ENCODE measurements around the gene KLHL29. TPM values are rescaled to one million over a fixed set of nuclear protein-coding genes. Genes with fewer than 3 reads are reported as not detected.

Gene KLHL29
- total RNA-seq (ENCODE audit: unreplicated experiment), result 17.5 TPM
- long read RNA-seq, partial matches to known transcripts, result 2 of 4 reads
- long read RNA-seq, other reads (novel, unspliced or antisense), result 2 of 4 reads

DNA sequence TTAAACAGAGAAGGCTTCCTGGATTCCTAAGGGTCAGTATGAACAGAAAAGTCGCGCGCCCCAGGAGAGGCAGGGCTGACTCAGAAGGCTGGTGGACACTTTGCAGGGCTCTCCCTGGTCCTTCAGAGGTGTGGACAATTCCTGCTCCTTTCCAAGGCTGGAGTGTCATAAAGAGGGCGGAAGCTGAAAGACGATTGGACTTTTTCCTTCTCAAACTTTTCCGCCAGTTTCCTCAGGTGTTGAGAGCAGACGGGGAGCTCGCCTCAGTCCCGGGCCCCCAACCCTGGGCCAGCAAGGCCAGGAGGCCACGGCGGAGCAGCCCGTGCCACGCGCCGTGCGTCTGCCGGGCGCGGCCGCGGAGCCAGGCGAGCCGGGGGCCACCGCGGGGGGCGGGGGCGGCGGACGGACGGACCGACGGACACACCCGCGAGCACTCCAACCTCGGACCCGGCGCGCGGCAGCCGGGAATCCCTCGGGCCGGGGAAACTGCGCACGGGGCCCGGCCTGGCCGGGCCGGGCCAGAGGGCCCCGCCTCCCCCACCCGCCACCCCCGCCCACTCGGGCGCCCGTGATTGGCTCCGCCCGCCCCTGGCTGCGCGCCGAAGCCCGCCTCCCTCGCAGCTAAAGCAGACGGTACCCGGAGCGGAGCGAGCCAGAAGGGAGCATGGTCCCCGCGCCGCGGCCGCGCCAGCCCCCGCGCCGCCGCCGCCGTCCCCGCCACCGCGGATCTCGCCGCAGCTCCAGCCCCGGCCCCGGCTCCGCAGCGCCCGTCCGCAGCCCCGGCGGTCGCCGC, at the start of gene KLHL29:
Gene KLHL29 (plus strand): TSS at position 629 of the 793 bp plus-strand sequence. CDS start 177,018 bp downstream, outside the sequence.
- Mint-ChIP-seq H3K9me3 (ENCODE audit: unreplicated experiment) (no peaks in the 10 kb centered on the region), H3K4me3 (ENCODE audit: unreplicated experiment) (peak within 1 kb of the TSS; percentile 92), H3K27me3 (ENCODE audit: unreplicated experiment) (peaks cover 16% of the 10 kb centered on the region), H3K27ac (ENCODE audit: unreplicated experiment) (peak within 1 kb of the TSS; percentile 61), H3K36me3 (ENCODE audit: low read depth, unreplicated experiment) (peaks cover 4% of the 10 kb centered on the region), H3K4me1 (ENCODE audit: unreplicated experiment) (peaks cover 18% of the 10 kb centered on the region)
- peak; percentile 61 for DNase-seq (ENCODE audit: low spot score)
- TF ChIP-seq, protein P1, sequence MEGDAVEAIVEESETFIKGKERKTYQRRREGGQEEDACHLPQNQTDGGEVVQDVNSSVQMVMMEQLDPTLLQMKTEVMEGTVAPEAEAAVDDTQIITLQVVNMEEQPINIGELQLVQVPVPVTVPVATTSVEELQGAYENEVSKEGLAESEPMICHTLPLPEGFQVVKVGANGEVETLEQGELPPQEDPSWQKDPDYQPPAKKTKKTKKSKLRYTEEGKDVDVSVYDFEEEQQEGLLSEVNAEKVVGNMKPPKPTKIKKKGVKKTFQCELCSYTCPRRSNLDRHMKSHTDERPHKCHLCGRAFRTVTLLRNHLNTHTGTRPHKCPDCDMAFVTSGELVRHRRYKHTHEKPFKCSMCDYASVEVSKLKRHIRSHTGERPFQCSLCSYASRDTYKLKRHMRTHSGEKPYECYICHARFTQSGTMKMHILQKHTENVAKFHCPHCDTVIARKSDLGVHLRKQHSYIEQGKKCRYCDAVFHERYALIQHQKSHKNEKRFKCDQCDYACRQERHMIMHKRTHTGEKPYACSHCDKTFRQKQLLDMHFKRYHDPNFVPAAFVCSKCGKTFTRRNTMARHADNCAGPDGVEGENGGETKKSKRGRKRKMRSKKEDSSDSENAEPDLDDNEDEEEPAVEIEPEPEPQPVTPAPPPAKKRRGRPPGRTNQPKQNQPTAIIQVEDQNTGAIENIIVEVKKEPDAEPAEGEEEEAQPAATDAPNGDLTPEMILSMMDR (IDR thresholded peaks at IDR 0.05; ENCODE audit: unreplicated experiment), result no peak

DNA sequence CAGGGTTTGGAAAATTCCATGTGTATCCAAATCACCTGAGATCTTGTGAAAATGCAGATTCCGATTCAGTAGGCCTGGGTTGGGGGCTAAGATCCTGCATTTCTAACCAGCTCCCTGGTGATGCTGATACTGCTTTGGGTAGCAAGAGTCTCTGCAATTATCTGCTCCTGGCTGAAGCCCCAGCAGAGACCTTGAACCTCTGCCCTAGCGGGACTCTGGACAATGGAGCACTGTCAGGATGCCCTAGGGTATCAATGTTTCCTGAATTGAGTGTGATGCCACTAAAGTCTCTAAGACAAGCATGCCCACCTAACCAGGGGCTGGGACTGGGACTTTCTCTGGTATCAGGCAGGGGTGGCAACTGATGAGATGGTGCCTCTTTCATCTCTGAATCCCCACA, 49.4 kb upstream of the KLHL29 start:
- no peak overlapping the region for H3K4me3 Mint-ChIP-seq (ENCODE audit: unreplicated experiment)
- peaks cover 2% of the 10 kb centered on the region for H3K36me3 Mint-ChIP-seq (ENCODE audit: low read depth, unreplicated experiment)
- no peaks in the 10 kb centered on the region for H3K9me3 Mint-ChIP-seq (ENCODE audit: unreplicated experiment)
- TF ChIP-seq, protein P1 (IDR thresholded peaks at IDR 0.05; ENCODE audit: unreplicated experiment), result no peak
- peaks cover 7% of the 10 kb centered on the region for H3K27me3 Mint-ChIP-seq (ENCODE audit: unreplicated experiment)
- peaks cover 6% of the 10 kb centered on the region for H3K4me1 Mint-ChIP-seq (ENCODE audit: unreplicated experiment)
- no peak overlapping the region for H3K27ac Mint-ChIP-seq (ENCODE audit: unreplicated experiment)
- DNase-seq (ENCODE audit: low spot score), result no peak

DNA sequence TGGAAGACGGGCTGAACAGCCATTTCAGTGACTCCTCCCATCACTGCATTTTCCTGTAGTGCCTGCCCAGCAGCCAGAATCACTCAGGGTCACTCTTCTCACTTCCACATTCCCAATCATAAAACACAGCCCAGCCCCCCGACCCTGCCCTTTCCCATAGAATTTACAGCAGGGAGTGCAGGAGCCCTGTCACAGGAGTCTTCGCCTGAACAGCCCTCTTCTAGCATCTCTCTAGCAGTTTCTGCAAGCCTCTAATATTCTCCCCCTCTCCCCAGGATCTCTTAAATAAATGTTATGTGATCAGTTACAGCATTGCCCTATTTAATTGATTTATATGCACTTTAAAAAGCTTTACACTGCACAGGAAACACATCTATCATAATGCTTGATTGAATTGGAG, 42.9 kb upstream of the KLHL29 start:
- H3K4me1 Mint-ChIP-seq (ENCODE audit: unreplicated experiment), result no peaks in the 10 kb centered on the region
- no peaks in the 10 kb centered on the region for H3K27me3 Mint-ChIP-seq (ENCODE audit: unreplicated experiment)
- H3K4me3 Mint-ChIP-seq (ENCODE audit: unreplicated experiment), result no peak overlapping the region
- H3K9me3 Mint-ChIP-seq (ENCODE audit: unreplicated experiment), result no peaks in the 10 kb centered on the region
- no peak overlapping the region for H3K27ac Mint-ChIP-seq (ENCODE audit: unreplicated experiment)
- TF ChIP-seq, protein P1 (IDR thresholded peaks at IDR 0.05; ENCODE audit: unreplicated experiment), result no peak
- DNase-seq (ENCODE audit: low spot score), result no peak
- H3K36me3 Mint-ChIP-seq (ENCODE audit: low read depth, unreplicated experiment), result peaks cover 3% of the 10 kb centered on the region

DNA sequence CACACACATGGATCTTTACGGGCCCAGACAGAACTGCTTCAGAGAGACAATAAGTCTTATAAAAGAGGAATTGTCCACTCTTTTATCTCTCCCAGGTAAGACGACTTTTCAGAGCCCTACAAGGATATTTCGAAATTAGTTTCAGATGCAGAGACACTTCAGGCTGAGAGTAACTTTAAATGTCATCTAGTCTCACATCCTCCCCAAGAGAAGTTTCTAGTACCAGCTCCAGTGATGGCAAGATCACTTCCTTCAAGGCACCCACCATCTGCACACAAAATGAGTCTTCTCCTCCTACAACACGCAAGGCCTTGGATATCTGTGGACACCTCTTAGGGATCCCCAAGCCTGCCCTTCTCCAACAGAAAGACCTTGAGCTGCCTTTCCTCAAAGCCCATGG, 39.0 kb upstream of the KLHL29 start:
- no peak for DNase-seq (ENCODE audit: low spot score)
- Mint-ChIP-seq H3K9me3 (ENCODE audit: unreplicated experiment) (no peaks in the 10 kb centered on the region), H3K4me1 (ENCODE audit: unreplicated experiment) (peaks cover 4% of the 10 kb centered on the region), H3K4me3 (ENCODE audit: unreplicated experiment) (no peak overlapping the region), H3K27ac (ENCODE audit: unreplicated experiment) (no peak overlapping the region), H3K36me3 (ENCODE audit: low read depth, unreplicated experiment) (no peaks in the 10 kb centered on the region), H3K27me3 (ENCODE audit: unreplicated experiment) (peaks cover 3% of the 10 kb centered on the region)
- TF ChIP-seq, protein P1 (IDR thresholded peaks at IDR 0.05; ENCODE audit: unreplicated experiment), result no peak

DNA sequence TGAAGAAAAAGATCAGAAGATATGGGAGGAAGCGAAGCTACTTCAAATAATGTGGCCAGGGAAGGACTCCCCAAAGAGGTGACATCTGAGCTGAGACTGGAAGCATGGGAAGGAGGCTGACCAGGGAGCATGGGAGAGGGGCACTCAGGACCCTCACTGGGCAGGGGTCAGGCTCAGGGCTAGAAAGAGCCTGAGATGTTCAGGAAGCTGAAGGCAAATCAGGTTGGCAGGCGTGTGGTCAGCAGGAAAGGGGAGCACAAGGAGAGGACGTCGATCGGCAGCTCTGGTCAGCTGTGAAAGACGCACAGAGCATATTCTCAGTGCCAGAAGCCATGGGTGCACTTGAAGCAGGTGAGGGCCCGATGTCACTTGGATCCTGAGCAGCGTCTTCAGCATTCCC, 38.2 kb upstream of the KLHL29 start:
- no peak overlapping the region for H3K27ac Mint-ChIP-seq (ENCODE audit: unreplicated experiment)
- no peaks in the 10 kb centered on the region for H3K36me3 Mint-ChIP-seq (ENCODE audit: low read depth, unreplicated experiment)
- no peak overlapping the region for H3K4me3 Mint-ChIP-seq (ENCODE audit: unreplicated experiment)
- H3K27me3 Mint-ChIP-seq (ENCODE audit: unreplicated experiment), result peaks cover 3% of the 10 kb centered on the region
- H3K9me3 Mint-ChIP-seq (ENCODE audit: unreplicated experiment), result no peaks in the 10 kb centered on the region
- DNase-seq (ENCODE audit: low spot score), result no peak
- TF ChIP-seq, protein P1 (IDR thresholded peaks at IDR 0.05; ENCODE audit: unreplicated experiment), result no peak
- H3K4me1 Mint-ChIP-seq (ENCODE audit: unreplicated experiment), result peaks cover 4% of the 10 kb centered on the region

All from endothelial cell (in vitro differentiated cells).